IPS-18a (cell line): ENCODE measurements around the gene PRKAG2.
"Not testable (repeated sequence)": the region's sequence is repeated elsewhere in the genome, so short reads cannot be mapped to it uniquely, and the experiment has no call there.

Source experiments
- H3K27ac ChIP-seq: one replicate; pipeline ENCODE4 v1.5.1; 2013; ENCODE audit warnings: low read length
- H3K27me3 ChIP-seq: one replicate; pipeline ENCODE4 v1.6.1; 2013; ENCODE audit warnings: mild to moderate bottlenecking, low read length; ENCODE audit not compliant: control insufficient read depth, insufficient read depth
- H3K36me3 ChIP-seq: one replicate; pipeline ENCODE4 v1.6.1; 2013; ENCODE audit warnings: low read depth, low read length; ENCODE audit not compliant: control insufficient read depth
- H3K4me1 ChIP-seq: one replicate; pipeline ENCODE4 v1.6.1; 2013; ENCODE audit warnings: low read depth, low read length; ENCODE audit not compliant: control insufficient read depth
- H3K4me3 ChIP-seq: one replicate; pipeline ENCODE4 v1.5.1; 2013; ENCODE audit warnings: low read length
- H3K9ac ChIP-seq: one replicate; pipeline ENCODE4 v1.6.1; 2013; ENCODE audit warnings: mild to moderate bottlenecking, low read length, moderate library complexity
- H3K9me3 ChIP-seq: one replicate; pipeline ENCODE4 v1.6.1; 2013; ENCODE audit warnings: low read depth, low read length; ENCODE audit not compliant: control insufficient read depth

The PRKAG2 gene

GRCh38 chr7:151586531-151587260, 290.2 kb downstream of the PRKAG2 start:
- H3K9ac ChIP-seq = no peak overlapping the region
- no peaks in the 10 kb centered on the region for H3K27me3 ChIP-seq
- no peak overlapping the region for H3K4me3 ChIP-seq
- H3K27ac ChIP-seq = no peak overlapping the region
- no peaks in the 10 kb centered on the region for H3K9me3 ChIP-seq
- H3K4me1 ChIP-seq = no peaks in the 10 kb centered on the region
- no peaks in the 10 kb centered on the region for H3K36me3 ChIP-seq

DNA sequence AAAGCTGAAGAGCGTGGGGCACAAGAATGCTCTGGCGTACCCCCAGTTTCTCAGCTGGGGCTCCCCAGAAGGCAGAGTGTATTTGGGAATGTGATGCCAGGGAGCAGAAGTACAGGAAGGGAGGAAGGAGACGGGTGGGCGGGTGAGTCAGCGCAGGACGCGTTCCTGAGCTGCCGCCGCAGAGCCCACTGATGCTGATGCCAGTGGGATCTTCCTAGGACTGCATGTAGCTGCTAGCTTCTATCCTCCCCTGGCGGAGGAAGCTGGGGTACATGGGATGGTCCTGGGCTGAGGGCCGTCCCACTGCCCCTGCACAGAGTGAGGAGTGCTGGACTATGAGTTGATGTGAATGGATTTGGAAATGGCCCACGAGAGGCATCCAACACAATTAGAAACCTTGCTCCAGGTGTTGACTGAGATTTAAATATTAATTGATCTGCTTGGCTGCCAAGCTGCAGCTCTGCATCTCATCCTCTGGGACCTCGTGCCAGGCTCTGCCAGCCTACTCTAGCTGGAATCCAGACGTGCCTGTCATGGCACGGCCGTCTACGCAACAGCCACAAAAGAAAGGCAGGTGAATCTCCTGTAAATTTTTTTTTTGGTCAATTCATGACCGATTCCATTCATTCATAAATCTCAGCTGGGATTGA, 291.0 kb downstream of the PRKAG2 start:
- Histone ChIP-seq H3K36me3 (no peaks in the 10 kb centered on the region), H3K4me1 (no peaks in the 10 kb centered on the region), H3K9me3 (no peaks in the 10 kb centered on the region), H3K27ac (no peak overlapping the region), H3K9ac (no peak overlapping the region), H3K27me3 (no peaks in the 10 kb centered on the region), H3K4me3 (no peak overlapping the region)

GRCh38 chr7:151581741-151582140, 295.2 kb downstream of the PRKAG2 start:
- no peaks in the 10 kb centered on the region for H3K4me1 ChIP-seq
- H3K36me3 ChIP-seq = no peaks in the 10 kb centered on the region
- no peaks in the 10 kb centered on the region for H3K27me3 ChIP-seq
- H3K9ac ChIP-seq = no peak overlapping the region
- no peak overlapping the region for H3K27ac ChIP-seq
- H3K4me3 ChIP-seq = no peak overlapping the region
- H3K9me3 ChIP-seq = no peaks in the 10 kb centered on the region

DNA sequence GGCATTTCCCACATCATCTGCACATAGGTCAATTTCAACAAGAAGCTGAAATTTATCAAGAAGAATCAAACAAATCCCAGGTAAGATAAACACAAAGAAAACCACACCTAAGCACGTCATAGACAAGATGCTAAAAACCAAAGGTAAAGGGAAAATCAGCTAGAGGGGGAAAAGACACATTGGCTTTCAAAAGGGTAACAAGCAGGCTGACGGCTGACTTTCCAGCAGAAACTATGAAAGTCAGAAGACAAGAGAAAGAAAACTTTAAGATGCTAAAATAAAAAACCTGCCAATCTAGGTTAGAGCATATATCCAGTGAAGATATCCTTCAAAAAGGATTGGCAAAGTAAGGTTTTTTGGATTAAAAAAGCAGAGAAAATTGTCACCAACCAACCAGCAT, 297.3 kb downstream of the PRKAG2 start:
- Histone ChIP-seq H3K4me3 (no peak overlapping the region), H3K27ac (no peak overlapping the region), H3K9me3 (no peaks in the 10 kb centered on the region), H3K9ac (no peak overlapping the region), H3K4me1 (no peaks in the 10 kb centered on the region), H3K36me3 (no peaks in the 10 kb centered on the region), H3K27me3 (no peaks in the 10 kb centered on the region)

DNA sequence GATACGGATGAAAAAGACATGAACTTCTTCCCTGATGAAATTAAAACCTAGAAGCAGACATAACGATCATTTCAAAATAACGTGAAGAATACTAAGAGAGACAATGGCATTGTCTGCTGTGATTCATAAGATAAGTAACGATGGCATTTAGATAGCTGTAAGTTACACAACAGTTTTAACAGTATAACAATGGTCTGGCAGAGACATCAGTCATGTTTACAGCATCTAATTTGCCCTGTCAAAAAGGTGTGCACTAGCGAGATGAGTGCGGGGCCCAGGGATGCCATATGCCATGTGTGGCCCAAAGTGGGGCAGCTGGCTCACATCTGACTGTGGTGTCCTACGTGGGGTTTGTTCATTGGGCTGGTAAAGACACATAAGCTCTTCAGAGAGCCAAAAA, 301.5 kb downstream of the PRKAG2 start:
- Histone ChIP-seq H3K4me1 (no peaks in the 10 kb centered on the region), H3K36me3 (no peaks in the 10 kb centered on the region), H3K27ac (no peak overlapping the region), H3K27me3 (no peaks in the 10 kb centered on the region), H3K9ac (no peak overlapping the region), H3K9me3 (no peaks in the 10 kb centered on the region), H3K4me3 (no peak overlapping the region)

- H3K4me3 ChIP-seq, H3K36me3 ChIP-seq, H3K9ac ChIP-seq, H3K4me1 ChIP-seq, H3K9me3 ChIP-seq, H3K27ac ChIP-seq, H3K27me3 ChIP-seq: not testable (repeated sequence)
Observed at GRCh38 chr7:151573046-151573445, 303.9 kb downstream of the PRKAG2 start.

DNA sequence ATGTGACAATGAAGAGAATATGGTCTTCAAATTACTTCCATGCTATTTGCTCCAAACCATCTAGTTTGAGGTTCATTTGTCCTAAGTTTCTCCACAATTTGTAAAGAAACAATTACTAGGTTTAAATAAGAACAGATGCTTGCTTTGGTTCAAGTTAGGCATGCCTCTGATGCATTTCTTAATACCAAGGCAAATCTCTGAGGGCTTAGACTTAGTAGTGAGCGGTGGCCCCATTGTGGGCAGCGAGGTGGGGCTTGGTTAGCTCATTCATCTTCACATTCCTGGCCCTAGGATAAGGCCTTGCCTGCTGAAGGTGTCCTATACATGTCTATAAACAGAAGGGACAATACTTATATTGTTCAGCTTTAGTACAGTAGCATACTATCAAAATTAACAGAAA, 304.8 kb downstream of the PRKAG2 start:
- H3K27me3 ChIP-seq = no peaks in the 10 kb centered on the region
- H3K4me1 ChIP-seq = peaks cover 3% of the 10 kb centered on the region
- no peaks in the 10 kb centered on the region for H3K9me3 ChIP-seq
- no peak overlapping the region for H3K27ac ChIP-seq
- no peak overlapping the region for H3K9ac ChIP-seq
- H3K36me3 ChIP-seq = no peaks in the 10 kb centered on the region
- no peak overlapping the region for H3K4me3 ChIP-seq

- H3K4me1 ChIP-seq = peaks cover 10% of the 10 kb centered on the region
- H3K36me3 ChIP-seq = no peaks in the 10 kb centered on the region
- no peak overlapping the region for H3K27ac ChIP-seq
- no peak overlapping the region for H3K4me3 ChIP-seq
- no peaks in the 10 kb centered on the region for H3K9me3 ChIP-seq
- no peak overlapping the region for H3K9ac ChIP-seq
- no peaks in the 10 kb centered on the region for H3K27me3 ChIP-seq
Observed at GRCh38 chr7:151571471-151571870, 305.4 kb downstream of the PRKAG2 start.

DNA sequence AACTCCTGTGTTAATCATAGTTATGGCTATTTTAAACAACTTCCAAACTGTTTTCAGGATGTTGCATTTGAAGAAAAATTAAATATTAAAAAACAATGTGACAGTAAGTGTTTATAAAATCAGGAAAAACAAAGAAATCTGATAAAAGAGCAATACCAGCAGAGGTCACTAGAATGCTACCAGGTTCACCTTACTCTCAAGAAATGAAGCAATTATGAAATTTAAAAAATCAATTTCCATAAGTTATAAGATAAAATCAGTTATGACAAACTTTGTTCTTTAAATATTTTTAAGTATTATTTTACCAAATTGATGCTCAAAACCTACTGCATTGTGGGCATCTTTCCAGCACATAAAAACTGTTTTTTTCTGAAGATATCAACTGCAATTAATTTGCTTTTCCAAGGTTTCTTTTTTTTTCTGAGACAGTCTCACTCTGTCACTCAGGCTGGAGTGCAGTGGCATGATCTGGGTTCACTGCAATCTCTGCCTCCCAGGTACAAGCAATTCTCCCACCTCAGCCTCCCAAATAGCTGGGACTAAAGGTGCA, 306.5 kb downstream of the PRKAG2 start:
- no peak overlapping the region for H3K9ac ChIP-seq
- H3K4me3 ChIP-seq = no peak overlapping the region
- H3K36me3 ChIP-seq = no peaks in the 10 kb centered on the region
- no peaks in the 10 kb centered on the region for H3K9me3 ChIP-seq
- peaks cover 10% of the 10 kb centered on the region for H3K4me1 ChIP-seq
- no peak overlapping the region for H3K27ac ChIP-seq
- no peaks in the 10 kb centered on the region for H3K27me3 ChIP-seq

- Histone ChIP-seq H3K27ac (no peak overlapping the region), H3K4me3 (no peak overlapping the region), H3K9ac (no peak overlapping the region), H3K36me3 (no peaks in the 10 kb centered on the region), H3K4me1 (peaks cover 10% of the 10 kb centered on the region), H3K9me3 (no peaks in the 10 kb centered on the region), H3K27me3 (no peaks in the 10 kb centered on the region)
Observed at GRCh38 chr7:151568956-151569940, 307.7 kb downstream of the PRKAG2 start.

GRCh38 chr7:151566897-151567320, 310.0 kb downstream of the PRKAG2 start:
- Histone ChIP-seq H3K9me3 (no peaks in the 10 kb centered on the region), H3K9ac (no peak overlapping the region), H3K4me3 (no peak overlapping the region), H3K36me3 (no peaks in the 10 kb centered on the region), H3K4me1 (peaks cover 10% of the 10 kb centered on the region), H3K27me3 (no peaks in the 10 kb centered on the region), H3K27ac (no peak overlapping the region)
